Measurements from ENCODE around the gene GPSM1.

Gene GPSM1

GRCh38 chr9:136292026-136292538, 35.3 kb upstream of the GPSM1 start:
- FAIRE-seq (no peak), DNase-seq (ENCODE audit: insufficient read length, low spot score) (no peak)
- no peak for TF ChIP-seq CTCF (IDR thresholded peaks at IDR 0.05; ENCODE audit: insufficient read depth, missing control alignments)

DNA sequence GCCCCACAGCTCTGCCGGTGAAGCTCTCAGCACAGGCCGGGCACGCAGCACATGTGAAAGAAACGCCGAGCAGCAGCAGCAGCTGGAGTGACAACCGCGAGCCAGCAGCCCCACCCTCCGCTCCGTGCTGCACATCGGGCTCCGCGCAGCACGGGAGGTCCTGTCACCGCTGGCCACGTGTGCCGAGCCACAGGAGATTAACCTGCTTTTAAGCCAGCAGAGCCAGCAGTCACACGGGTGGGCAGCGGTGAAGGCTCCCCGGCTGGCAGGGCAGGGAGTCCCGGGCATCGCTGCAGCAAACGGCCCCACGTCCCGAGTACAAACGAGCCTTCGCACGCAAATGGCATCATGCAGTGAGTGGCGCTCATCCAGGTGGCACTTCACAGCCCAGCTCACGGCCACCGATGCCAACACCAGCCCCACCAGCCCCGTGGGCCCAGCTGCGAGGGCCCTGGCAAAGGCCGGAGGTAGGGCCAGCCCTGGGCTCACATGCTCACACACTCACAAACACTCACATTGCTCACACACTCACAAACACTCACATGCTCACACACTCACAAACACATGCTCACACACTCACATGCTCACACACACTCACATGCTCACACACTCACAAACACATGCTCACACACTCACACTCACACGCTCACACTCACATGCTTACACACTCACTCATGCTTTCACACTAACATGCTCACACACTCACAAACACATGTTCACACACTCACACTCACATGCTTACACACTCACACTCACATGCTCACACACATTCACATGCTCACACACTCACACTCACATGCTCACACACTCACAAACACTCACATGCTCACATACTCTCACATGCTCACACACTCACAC, 34.5 kb upstream of the GPSM1 start:
- no peak for TF ChIP-seq CTCF (IDR thresholded peaks at IDR 0.05; ENCODE audit: insufficient read depth, missing control alignments)
- FAIRE-seq (no peak), DNase-seq (ENCODE audit: insufficient read length, low spot score) (no peak)

GRCh38 chr9:136293476-136294077, 33.8 kb upstream of the GPSM1 start:
- FAIRE-seq (no peak), DNase-seq (ENCODE audit: insufficient read length, low spot score) (no peak)
- TF ChIP-seq CTCF (IDR thresholded peaks at IDR 0.05; ENCODE audit: insufficient read depth, missing control alignments), result no peak

DNA sequence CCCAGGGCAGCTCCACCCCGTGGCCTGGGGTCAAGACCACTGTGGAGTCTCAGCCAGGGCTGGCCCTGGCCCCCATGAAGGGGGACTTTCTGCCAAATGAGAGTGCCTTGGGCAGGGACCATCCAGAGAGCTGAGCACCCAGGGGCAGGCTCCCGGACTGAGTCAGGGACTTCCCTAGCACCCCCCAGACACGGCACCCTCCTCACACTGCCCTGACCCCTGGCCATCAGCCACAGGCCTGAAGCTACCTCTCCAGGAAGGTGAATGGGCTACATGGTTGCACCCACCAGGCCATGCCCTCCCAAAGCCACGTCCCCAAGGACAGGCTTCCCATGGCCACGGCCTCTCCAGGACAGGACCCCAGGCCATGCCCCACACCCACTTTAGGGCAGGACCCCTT, 32.9 kb upstream of the GPSM1 start:
- no peak for TF ChIP-seq CTCF (IDR thresholded peaks at IDR 0.05; ENCODE audit: insufficient read depth, missing control alignments)
- no peak for FAIRE-seq

GRCh38 chr9:136295055-136295454, 32.3 kb upstream of the GPSM1 start:
- no peak for TF ChIP-seq CTCF (IDR thresholded peaks at IDR 0.05; ENCODE audit: insufficient read depth, missing control alignments)
- DNase-seq (ENCODE audit: insufficient read length, low spot score) (no peak), FAIRE-seq (no peak)

More for the DNA sequence above, 32.9 kb upstream of the GPSM1 start:
- DNase-seq (ENCODE audit: insufficient read length, low spot score), result no peak

GRCh38 chr9:136295542-136296433, 31.6 kb upstream of the GPSM1 start:
- FAIRE-seq (no peak), DNase-seq (ENCODE audit: insufficient read length, low spot score) (no peak)
- no peak for TF ChIP-seq CTCF (IDR thresholded peaks at IDR 0.05; ENCODE audit: insufficient read depth, missing control alignments)
